ENCODE measurements around the gene OR52K1.

DNA sequence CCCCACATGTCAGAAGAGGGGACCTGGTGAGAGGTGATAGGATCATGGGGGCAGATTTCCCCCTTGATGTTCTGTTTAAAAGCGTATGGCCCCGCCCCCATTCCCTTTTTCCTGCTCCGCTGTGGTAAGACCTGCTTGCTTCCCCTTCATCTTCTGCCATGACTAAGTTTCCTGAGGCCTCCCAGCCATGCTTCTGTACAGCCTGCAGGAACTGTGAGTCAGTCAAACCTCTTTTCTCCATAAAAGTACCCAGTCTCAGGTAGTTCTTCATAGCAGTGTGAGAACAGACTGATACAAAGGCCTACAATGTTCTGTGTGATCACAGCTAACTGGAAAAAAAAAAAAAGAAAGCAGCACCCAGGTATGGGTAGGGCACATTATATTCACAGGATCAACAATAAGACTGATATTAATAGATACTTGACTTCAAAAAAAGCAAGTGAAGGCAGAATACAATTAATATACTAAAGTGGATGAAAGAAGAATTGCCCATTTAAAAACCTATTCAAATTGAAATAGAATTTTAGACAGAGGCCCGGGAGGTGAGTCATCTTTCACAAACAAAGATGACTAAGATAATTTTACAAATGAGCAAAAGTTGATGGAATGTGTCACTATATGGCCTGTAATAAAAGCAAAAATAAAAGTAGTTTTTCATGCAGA is 1.7 kb upstream of the OR52K1 start:
- TF ChIP-seq, protein P1, sequence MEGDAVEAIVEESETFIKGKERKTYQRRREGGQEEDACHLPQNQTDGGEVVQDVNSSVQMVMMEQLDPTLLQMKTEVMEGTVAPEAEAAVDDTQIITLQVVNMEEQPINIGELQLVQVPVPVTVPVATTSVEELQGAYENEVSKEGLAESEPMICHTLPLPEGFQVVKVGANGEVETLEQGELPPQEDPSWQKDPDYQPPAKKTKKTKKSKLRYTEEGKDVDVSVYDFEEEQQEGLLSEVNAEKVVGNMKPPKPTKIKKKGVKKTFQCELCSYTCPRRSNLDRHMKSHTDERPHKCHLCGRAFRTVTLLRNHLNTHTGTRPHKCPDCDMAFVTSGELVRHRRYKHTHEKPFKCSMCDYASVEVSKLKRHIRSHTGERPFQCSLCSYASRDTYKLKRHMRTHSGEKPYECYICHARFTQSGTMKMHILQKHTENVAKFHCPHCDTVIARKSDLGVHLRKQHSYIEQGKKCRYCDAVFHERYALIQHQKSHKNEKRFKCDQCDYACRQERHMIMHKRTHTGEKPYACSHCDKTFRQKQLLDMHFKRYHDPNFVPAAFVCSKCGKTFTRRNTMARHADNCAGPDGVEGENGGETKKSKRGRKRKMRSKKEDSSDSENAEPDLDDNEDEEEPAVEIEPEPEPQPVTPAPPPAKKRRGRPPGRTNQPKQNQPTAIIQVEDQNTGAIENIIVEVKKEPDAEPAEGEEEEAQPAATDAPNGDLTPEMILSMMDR (IDR thresholded peaks at IDR 0.05; ENCODE audit: insufficient read depth, low read length, poor library complexity, severe bottlenecking) = no peak
- no peak for TF ChIP-seq EZH2phosphoT487 (conservative IDR thresholded peaks at IDR 0.05; ENCODE audit: low read length)
